Right lobe of liver (tissue), 4 donors: ENCODE results near the gene RIPK4.

Source experiments
- POLR2A ChIP-seq: fragments of 450-650 bp; IDR thresholded peaks from one replicate; pipeline ENCODE4 v1.6.1; 2017; ENCODE audit warnings: antibody characterized with exemption, mild to moderate bottlenecking
- TF ChIP-seq, protein P1 (sequence below), 4 donors: fragments of 200-600 bp in 3 of 4; fragments of 450-650 bp in 1 of 4; IDR thresholded peaks; one replicate each; pipeline versions ENCODE4 v1.5.1 to v1.8.0; 2016 to 2022; ENCODE audit warnings: antibody characterized with exemption in 4 of 4, mild to moderate bottlenecking in 2 of 4
- donor health status: DM: no; HTN: no; CAD: no.
- donor health status: DM: no; HTN: no; CAD: no.
- donor health status: DM: no; HTN: yes; CAD: no.

DNA sequence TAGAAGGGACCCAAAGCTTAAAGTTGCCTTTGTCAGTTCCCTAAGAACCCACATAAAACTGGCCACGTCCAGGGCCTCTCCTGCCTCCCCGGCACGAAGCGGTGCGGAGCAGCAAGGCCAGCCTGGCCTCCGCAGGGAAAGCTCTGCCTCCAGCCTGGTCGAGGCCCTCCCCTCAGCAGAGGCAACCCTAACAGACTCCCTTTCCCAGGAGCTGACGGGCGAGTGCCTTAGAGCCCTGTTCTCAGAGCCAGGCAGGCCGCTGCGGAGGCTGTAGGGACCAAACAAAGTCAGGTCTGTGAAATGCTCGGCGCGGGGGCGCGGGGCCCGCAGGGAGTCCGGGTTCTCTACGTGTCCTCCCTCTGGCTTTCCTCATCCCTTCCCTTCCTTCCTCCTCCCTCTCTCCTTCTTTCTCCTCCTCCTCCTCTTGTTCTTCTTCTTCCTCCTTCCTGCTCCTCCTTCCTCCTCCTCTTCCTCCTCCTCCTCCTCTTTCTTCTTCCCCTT is 40.7 kb downstream of the RIPK4 start:
- TF ChIP-seq, protein P1, sequence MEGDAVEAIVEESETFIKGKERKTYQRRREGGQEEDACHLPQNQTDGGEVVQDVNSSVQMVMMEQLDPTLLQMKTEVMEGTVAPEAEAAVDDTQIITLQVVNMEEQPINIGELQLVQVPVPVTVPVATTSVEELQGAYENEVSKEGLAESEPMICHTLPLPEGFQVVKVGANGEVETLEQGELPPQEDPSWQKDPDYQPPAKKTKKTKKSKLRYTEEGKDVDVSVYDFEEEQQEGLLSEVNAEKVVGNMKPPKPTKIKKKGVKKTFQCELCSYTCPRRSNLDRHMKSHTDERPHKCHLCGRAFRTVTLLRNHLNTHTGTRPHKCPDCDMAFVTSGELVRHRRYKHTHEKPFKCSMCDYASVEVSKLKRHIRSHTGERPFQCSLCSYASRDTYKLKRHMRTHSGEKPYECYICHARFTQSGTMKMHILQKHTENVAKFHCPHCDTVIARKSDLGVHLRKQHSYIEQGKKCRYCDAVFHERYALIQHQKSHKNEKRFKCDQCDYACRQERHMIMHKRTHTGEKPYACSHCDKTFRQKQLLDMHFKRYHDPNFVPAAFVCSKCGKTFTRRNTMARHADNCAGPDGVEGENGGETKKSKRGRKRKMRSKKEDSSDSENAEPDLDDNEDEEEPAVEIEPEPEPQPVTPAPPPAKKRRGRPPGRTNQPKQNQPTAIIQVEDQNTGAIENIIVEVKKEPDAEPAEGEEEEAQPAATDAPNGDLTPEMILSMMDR (IDR thresholded peaks at IDR 0.05), result no peak
- no peak for TF ChIP-seq POLR2A
